Endothelial cell of umbilical vein (primary cell): Measurements from ENCODE around the gene IL31RA.

ENCODE experiments used
- CTCF ChIP-seq, 2 donors: IDR thresholded peaks; 1 replicate in 1 of 2; 2 replicates in 1 of 2; pipeline ENCODE4 v1.5.1; 2011; ENCODE audit warnings: low read length in 2 of 2, mild to moderate bottlenecking in 2 of 2, moderate library complexity in 2 of 2, control low read depth in 1 of 2, inconsistent platforms in 1 of 2, low read depth in 1 of 2; ENCODE audit not compliant: insufficient read depth in 1 of 2; ENCODE audit errors: extremely low read depth in 1 of 2
- EZH2 ChIP-seq: IDR thresholded peaks from 2 replicates; pipeline ENCODE4 v1.6.1; 2012; ENCODE audit warnings: borderline replicate concordance, low read depth, mild to moderate bottlenecking, moderate library complexity, low read length, inconsistent platforms; ENCODE audit not compliant: severe bottlenecking
- FOS ChIP-seq: IDR thresholded peaks from 2 replicates; pipeline ENCODE4 v1.6.1; 2011; ENCODE audit warnings: mild to moderate bottlenecking, low read length, moderate library complexity, borderline replicate concordance; ENCODE audit not compliant: insufficient read depth
- GATA2 ChIP-seq: IDR thresholded peaks from 2 replicates; pipeline ENCODE4 v1.7.0; 2011; ENCODE audit warnings: low read depth, mild to moderate bottlenecking, moderate library complexity, mixed read lengths, low read length; ENCODE audit not compliant: insufficient read length, insufficient read depth
- MAX ChIP-seq: IDR thresholded peaks from 2 replicates; pipeline ENCODE4 v1.6.1; 2011; ENCODE audit not compliant: insufficient read depth, insufficient read length
- MYC ChIP-seq: IDR thresholded peaks from one replicate; pipeline ENCODE4 v1.6.1; 2011; ENCODE audit warnings: mild to moderate bottlenecking, low read depth, low read length
- POLR2A ChIP-seq: IDR thresholded peaks from 2 replicates; pipeline ENCODE4 v1.6.1; 2012; ENCODE audit warnings: low read depth, mild to moderate bottlenecking, control low read depth, low read length
- POLR2AphosphoS5 ChIP-seq: IDR thresholded peaks from 2 replicates; pipeline ENCODE4 v1.6.1; 2012; ENCODE audit warnings: low read depth, mild to moderate bottlenecking, control low read depth, low read length, moderate library complexity; ENCODE audit not compliant: insufficient read depth

GRCh38 chr5:55832446-55832845 lies 18.7 kb upstream of the IL31RA start:
- TF ChIP-seq POLR2A (no peak), CTCF (IDR thresholded peaks at IDR 0.05; ENCODE audit: extremely low read depth in 1 of 2, insufficient read depth in 1 of 2, low read depth in 1 of 2, low read length in 2 of 2) (no peak), POLR2AphosphoS5 (no peak), EZH2 (no peak), MAX (no peak), MYC (no peak), GATA2 (no peak), FOS (no peak)
